Right atrium auricular region (tissue), 2 donors: Measurements from ENCODE around the gene GPR150. TPM values are rescaled to one million over a fixed set of nuclear protein-coding genes. Genes with fewer than 3 reads are reported as not detected.

Experiments used
- DNase-seq: peaks from one replicate; pipeline ENCODE4 v3.0.0-alpha.2; 2019; ENCODE audit warnings: low spot score
- H3K27ac ChIP-seq, 2 donors: fragments of 200-600 bp; sonication (generic); 1 replicate in 1 of 2; 2 replicates in 1 of 2; pipeline ENCODE4 v1.5.1; 2016 to 2019
- H3K27me3 ChIP-seq, 2 donors: fragments of 200-600 bp; sonication (generic); one replicate each; pipeline versions ENCODE4 v1.5.1 to v1.6.0; 2017 to 2019
- H3K36me3 ChIP-seq: fragments of 200-600 bp; sonication (generic); one replicate; pipeline ENCODE4 v1.5.1; 2016
- H3K4me1 ChIP-seq, 2 donors: fragments of 200-600 bp; sonication (generic); one replicate each; pipeline versions ENCODE4 v1.5.1 to v1.6.0; 2017 to 2019
- H3K4me3 ChIP-seq, 2 donors: fragments of 200-600 bp; sonication (generic); 1 replicate in 1 of 2; 2 replicates in 1 of 2; pipeline ENCODE4 v1.5.1; 2017 to 2019; ENCODE audit warnings: mild to moderate bottlenecking in 1 of 2, moderate library complexity in 1 of 2
- H3K9me3 ChIP-seq, 2 donors: fragments of 200-600 bp; sonication (generic); one replicate each; pipeline ENCODE4 v1.5.1; 2019
- total RNA-seq, 2 donors: library from RNA; depleted of rRNA; stranded (reverse); fragments of >200 nt; gene quantifications; one replicate each; pipeline ENCODE4 v1.1.0, GENCODE V29; 2016
- TF ChIP-seq, protein P1 (sequence below), 2 donors: fragments of 200-600 bp; sonication (generic); IDR thresholded peaks; one replicate each; pipeline ENCODE4 v1.5.1; 2019; ENCODE audit warnings: antibody characterized with exemption in 2 of 2

The GPR150 gene
- total RNA-seq: not detected

DNA sequence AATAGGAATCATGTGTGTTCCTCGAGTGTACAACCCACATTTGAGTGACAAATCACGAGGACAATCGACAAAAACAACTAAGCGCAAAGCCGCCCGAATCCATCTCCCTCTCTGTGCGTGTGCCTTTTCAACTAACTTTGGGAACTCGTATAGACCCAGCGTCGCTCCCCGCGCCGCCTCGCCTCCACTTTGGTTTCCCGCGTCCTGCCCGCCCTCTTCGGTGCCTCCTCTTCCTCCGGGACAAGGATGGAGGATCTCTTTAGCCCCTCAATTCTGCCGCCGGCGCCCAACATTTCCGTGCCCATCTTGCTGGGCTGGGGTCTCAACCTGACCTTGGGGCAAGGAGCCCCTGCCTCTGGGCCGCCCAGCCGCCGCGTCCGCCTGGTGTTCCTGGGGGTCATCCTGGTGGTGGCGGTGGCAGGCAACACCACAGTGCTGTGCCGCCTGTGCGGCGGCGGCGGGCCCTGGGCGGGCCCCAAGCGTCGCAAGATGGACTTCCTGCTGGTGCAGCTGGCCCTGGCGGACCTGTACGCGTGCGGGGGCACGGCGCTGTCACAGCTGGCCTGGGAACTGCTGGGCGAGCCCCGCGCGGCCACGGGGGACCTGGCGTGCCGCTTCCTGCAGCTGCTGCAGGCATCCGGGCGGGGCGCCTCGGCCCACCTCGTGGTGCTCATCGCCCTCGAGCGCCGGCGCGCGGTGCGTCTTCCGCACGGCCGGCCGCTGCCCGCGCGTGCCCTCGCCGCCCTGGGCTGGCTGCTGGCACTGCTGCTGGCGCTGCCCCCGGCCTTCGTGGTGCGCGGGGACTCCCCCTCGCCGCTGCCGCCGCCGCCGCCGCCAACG lies at the start of gene GPR150:
Gene GPR150, plus strand, starts transcription at position 58 of the 840 bp plus-strand sequence. Its CDS starts 189 bp downstream, at position 247.
- DNase-seq: no peak
- no peaks in the 10 kb centered on the region for H3K9me3 ChIP-seq
- no peaks in the 10 kb centered on the region for H3K36me3 ChIP-seq
- TF ChIP-seq, protein P1, sequence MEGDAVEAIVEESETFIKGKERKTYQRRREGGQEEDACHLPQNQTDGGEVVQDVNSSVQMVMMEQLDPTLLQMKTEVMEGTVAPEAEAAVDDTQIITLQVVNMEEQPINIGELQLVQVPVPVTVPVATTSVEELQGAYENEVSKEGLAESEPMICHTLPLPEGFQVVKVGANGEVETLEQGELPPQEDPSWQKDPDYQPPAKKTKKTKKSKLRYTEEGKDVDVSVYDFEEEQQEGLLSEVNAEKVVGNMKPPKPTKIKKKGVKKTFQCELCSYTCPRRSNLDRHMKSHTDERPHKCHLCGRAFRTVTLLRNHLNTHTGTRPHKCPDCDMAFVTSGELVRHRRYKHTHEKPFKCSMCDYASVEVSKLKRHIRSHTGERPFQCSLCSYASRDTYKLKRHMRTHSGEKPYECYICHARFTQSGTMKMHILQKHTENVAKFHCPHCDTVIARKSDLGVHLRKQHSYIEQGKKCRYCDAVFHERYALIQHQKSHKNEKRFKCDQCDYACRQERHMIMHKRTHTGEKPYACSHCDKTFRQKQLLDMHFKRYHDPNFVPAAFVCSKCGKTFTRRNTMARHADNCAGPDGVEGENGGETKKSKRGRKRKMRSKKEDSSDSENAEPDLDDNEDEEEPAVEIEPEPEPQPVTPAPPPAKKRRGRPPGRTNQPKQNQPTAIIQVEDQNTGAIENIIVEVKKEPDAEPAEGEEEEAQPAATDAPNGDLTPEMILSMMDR (IDR thresholded peaks at IDR 0.05): peak in 1 of 2 donors; percentile 9
- H3K4me1 ChIP-seq: peaks cover 0 to 16% of the 10 kb centered on the region in 2 donors
- H3K4me3 ChIP-seq: peak within 1 kb of the TSS; percentile 41 to 62
- peak within 1 kb of the TSS in 1 of 2 donors; percentile 23 for H3K27ac ChIP-seq
- H3K27me3 ChIP-seq: no peaks in the 10 kb centered on the region

DNA sequence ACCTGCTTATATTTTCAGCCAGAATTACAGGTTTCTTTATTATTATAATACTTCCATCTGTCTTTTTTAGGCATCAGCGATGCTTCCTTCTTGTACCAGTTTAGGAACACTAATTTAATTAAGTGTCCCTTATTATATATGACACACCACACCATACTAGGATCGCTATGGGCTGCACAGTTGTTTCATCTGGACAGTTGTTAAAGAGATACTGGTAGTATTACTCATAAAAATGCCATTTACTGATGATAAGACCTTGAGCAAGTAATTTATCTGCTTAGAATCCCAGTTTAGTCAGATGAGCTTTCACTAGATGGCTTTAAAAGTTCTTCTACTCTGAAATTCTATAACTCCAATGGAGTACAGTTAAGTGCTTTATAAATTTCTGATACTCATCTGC lies 47.9 kb upstream of the GPR150 start:
- TF ChIP-seq, protein P1 (IDR thresholded peaks at IDR 0.05): no peak
- Histone ChIP-seq H3K9me3 (no peaks in the 10 kb centered on the region), H3K4me3 (no peak overlapping the region), H3K36me3 (peaks cover 8% of the 10 kb centered on the region), H3K27ac (no peak overlapping the region), H3K27me3 (no peaks in the 10 kb centered on the region), H3K4me1 (no peaks in the 10 kb centered on the region)
- no peak for DNase-seq

DNA sequence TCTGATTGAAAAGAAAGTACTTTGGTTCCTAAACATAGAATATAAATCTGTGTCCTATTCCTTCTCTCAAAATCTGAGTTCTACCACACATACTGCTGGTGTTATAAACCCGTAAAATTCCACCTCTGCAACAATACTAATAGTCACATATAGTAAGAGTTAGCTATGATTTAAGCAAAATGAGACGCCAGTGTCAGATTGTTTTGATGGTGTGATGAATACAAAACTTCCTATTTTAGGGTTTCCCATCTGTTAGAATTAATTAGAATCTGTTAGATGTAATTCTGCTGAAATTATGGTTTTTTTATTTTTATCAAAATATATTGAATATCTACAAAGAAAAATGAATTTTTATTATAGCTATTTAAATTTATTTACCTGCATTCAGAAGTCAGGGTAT lies 38.3 kb upstream of the GPR150 start:
- no peak for DNase-seq
- H3K27ac ChIP-seq: no peak overlapping the region
- TF ChIP-seq, protein P1 (IDR thresholded peaks at IDR 0.05): no peak
- H3K36me3 ChIP-seq: no peaks in the 10 kb centered on the region
- no peaks in the 10 kb centered on the region for H3K4me1 ChIP-seq
- no peaks in the 10 kb centered on the region for H3K9me3 ChIP-seq
- H3K4me3 ChIP-seq: no peak overlapping the region
- H3K27me3 ChIP-seq: no peaks in the 10 kb centered on the region

DNA sequence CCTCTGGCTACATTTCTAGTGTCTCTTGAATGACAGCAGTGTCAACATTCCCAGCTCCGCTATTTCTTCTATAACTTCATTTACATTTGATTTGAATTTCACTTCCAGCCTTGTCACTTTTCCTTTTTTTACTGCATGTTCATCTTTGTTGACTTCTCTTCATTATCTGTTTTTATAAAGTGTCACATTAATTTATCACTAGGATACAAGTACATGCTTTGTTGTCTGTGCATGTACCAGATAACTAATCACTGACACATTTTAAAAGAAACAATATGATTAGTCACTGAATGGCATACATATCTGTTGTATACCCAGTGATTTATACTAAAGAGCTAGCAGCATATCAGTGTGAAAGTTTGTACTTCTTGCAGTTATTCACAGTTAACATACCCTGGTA lies 35.9 kb upstream of the GPR150 start:
- TF ChIP-seq, protein P1 (IDR thresholded peaks at IDR 0.05): no peak
- Histone ChIP-seq H3K27me3 (no peaks in the 10 kb centered on the region), H3K36me3 (no peaks in the 10 kb centered on the region), H3K27ac (no peak overlapping the region), H3K4me3 (no peak overlapping the region), H3K9me3 (no peaks in the 10 kb centered on the region), H3K4me1 (no peaks in the 10 kb centered on the region)
- no peak for DNase-seq

DNA sequence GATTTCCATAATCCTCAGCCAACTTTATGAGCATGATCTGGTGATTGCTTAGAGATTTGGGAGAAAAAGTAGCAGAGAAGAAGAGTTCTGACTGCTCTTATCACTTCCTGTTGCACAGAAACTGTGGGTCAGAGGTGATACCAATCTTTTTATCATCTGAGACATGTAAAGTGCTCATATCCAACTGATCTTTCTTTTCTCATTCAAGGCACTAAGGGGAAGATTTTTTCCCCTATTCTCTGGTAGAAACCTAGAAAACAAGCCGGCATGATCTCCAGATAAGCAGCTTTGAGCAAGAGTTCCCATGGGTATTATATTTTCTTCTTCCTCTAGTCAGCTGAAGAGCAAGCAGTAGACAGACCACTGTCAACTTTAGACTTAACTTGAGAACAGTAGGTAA lies 29.0 kb upstream of the GPR150 start:
- TF ChIP-seq, protein P1 (IDR thresholded peaks at IDR 0.05): no peak
- Histone ChIP-seq H3K4me1 (no peaks in the 10 kb centered on the region), H3K27ac (no peak overlapping the region), H3K4me3 (no peak overlapping the region), H3K36me3 (no peaks in the 10 kb centered on the region), H3K9me3 (no peaks in the 10 kb centered on the region), H3K27me3 (no peaks in the 10 kb centered on the region)
- DNase-seq: no peak
